IMR-90 (cell line): ENCODE measurements around the gene YAF2. TPM values are rescaled to one million over a fixed set of nuclear protein-coding genes. Genes with fewer than 3 reads are reported as not detected.

Experiments
- ATAC-seq: fragments of 200-7000 bp; cut with Tn5 transposase; 2 replicates; pipeline ENCODE4 v1.9.1; 2020; ENCODE audit warnings: low read depth, mild to moderate bottlenecking, moderate library complexity
- BruUV-seq: library from RNA; stranded (reverse); fragments of 400-500 nt; replicated peaks from 2 replicates; lab custom pipeline; 2021; lab: Mats Ljungman, UMichigan
- CTCF ChIA-PET: fragments of 300-600 bp; formaldehyde crosslinking; extraction: SDS; loops from one replicate; lab custom pipeline; 2021; ENCODE audit warnings: antibody characterized with exemption; lab: Yijun Ruan, JAX
- POLR2A ChIA-PET: fragments of 300-600 bp; sonication (Branson Sonifier 250); formaldehyde crosslinking; loops from one replicate; lab custom pipeline; 2022; ENCODE audit warnings: antibody characterized with exemption; ENCODE audit not compliant: unreplicated experiment; lab: Charles Lee
- DNase-seq: peaks from one replicate; pipeline ENCODE4 v3.0.0; 2013
- H2AFZ ChIP-seq: replicated peaks from 2 replicates; pipeline ENCODE3; 2013; ENCODE audit warnings: low read length, mild to moderate bottlenecking; ENCODE audit not compliant: poor library complexity
- H2AK5ac ChIP-seq: 2 replicates; pipeline ENCODE4 v1.6.1; 2013; ENCODE audit warnings: low read depth, low read length, inconsistent platforms
- H2AK9ac ChIP-seq: replicated peaks from 2 replicates; pipeline ENCODE3; 2013; ENCODE audit warnings: mild to moderate bottlenecking, low read depth, low read length, moderate library complexity; ENCODE audit not compliant: poor library complexity
- H2BK120ac ChIP-seq: 2 replicates; pipeline ENCODE4 v1.6.1; 2013; ENCODE audit warnings: low read depth, low read length, inconsistent platforms
- H2BK15ac ChIP-seq: 3 replicates; pipeline ENCODE4 v1.6.1; 2013; ENCODE audit warnings: low read depth, low read length, inconsistent platforms
- H2BK20ac ChIP-seq: 2 replicates; pipeline ENCODE4 v1.6.1; 2013; ENCODE audit warnings: low read depth, mild to moderate bottlenecking, inconsistent platforms, low read length, moderate library complexity
- H2BK5ac ChIP-seq: 2 replicates; pipeline ENCODE4 v1.6.1; 2013; ENCODE audit warnings: mild to moderate bottlenecking, low read depth, low read length, inconsistent platforms; ENCODE audit not compliant: poor library complexity, severe bottlenecking
- H3K14ac ChIP-seq: replicated peaks from 2 replicates; pipeline ENCODE4 v1.6.1; 2013; ENCODE audit warnings: low read depth, low read length, inconsistent platforms
- H3K18ac ChIP-seq: 2 replicates; pipeline ENCODE4 v1.6.1; 2013; ENCODE audit warnings: low read depth, low read length, control low read depth
- H3K23ac ChIP-seq: 2 replicates; pipeline ENCODE4 v1.6.1; 2013; ENCODE audit warnings: low read depth, low read length, inconsistent platforms
- H3K27ac ChIP-seq: 2 replicates; pipeline ENCODE4 v1.5.1; 2013; ENCODE audit warnings: mild to moderate bottlenecking, control low read depth, low read length; ENCODE audit not compliant: insufficient read depth
- H3K27me3 ChIP-seq: 2 replicates; pipeline ENCODE4 v1.6.1; 2013; ENCODE audit warnings: low read length; ENCODE audit not compliant: control insufficient read depth, insufficient read depth
- H3K36me3 ChIP-seq: 2 replicates; pipeline ENCODE4 v1.6.1; 2013; ENCODE audit warnings: low read length, mixed read lengths; ENCODE audit not compliant: control insufficient read depth, insufficient read depth
- H3K4ac ChIP-seq: 2 replicates; pipeline ENCODE4 v1.6.1; 2013; ENCODE audit warnings: low read depth, low read length, inconsistent platforms
- H3K4me1 ChIP-seq: 2 replicates; pipeline ENCODE4 v1.6.1; 2013; ENCODE audit warnings: low read length, mixed read lengths; ENCODE audit not compliant: control insufficient read depth, insufficient read depth
- H3K4me2 ChIP-seq: 2 replicates; pipeline ENCODE4 v1.6.1; 2013; ENCODE audit warnings: low read depth, mild to moderate bottlenecking, control low read depth, low read length, moderate library complexity
- H3K4me3 ChIP-seq: 2 replicates; pipeline ENCODE4 v1.5.1; 2013; ENCODE audit warnings: low read depth, mild to moderate bottlenecking, control low read depth, low read length, moderate library complexity; ENCODE audit not compliant: insufficient read depth
- H3K56ac ChIP-seq: 2 replicates; pipeline ENCODE4 v1.6.1; 2013; ENCODE audit warnings: low read length, inconsistent platforms; ENCODE audit not compliant: insufficient read depth; ENCODE audit errors: extremely low read depth
- H3K79me1 ChIP-seq, 2 experiments: 2 replicates each; pipeline ENCODE4 v1.6.1; 2013; ENCODE audit warnings: low read length in 2 of 2, inconsistent platforms in 1 of 2, low read depth in 1 of 2
- H3K9ac ChIP-seq: 2 replicates; pipeline ENCODE4 v1.6.1; 2013; ENCODE audit warnings: low read depth, low read length, control low read depth
- H3K9me1 ChIP-seq: 2 replicates; pipeline ENCODE4 v1.6.1; 2013; ENCODE audit warnings: low read length, inconsistent platforms; ENCODE audit not compliant: insufficient read depth
- H3K9me3 ChIP-seq: 2 replicates; pipeline ENCODE4 v1.6.1; 2013; ENCODE audit warnings: low read length; ENCODE audit not compliant: control insufficient read depth, insufficient read depth
- H4K20me1 ChIP-seq: 2 replicates; pipeline ENCODE4 v1.6.1; 2013; ENCODE audit warnings: low read length, inconsistent platforms; ENCODE audit not compliant: insufficient read depth
- H4K5ac ChIP-seq: 2 replicates; pipeline ENCODE4 v1.6.1; 2013; ENCODE audit warnings: mild to moderate bottlenecking, low read depth, low read length, control low read depth
- H4K8ac ChIP-seq, 2 experiments: 2 replicates each; pipeline ENCODE4 v1.6.1; 2013; ENCODE audit warnings: low read depth in 2 of 2, low read length in 2 of 2, control low read depth in 1 of 2, inconsistent platforms in 1 of 2
- H4K91ac ChIP-seq: 2 replicates; pipeline ENCODE4 v1.6.1; 2013; ENCODE audit warnings: low read depth, low read length, inconsistent platforms; ENCODE audit not compliant: insufficient read depth
- CEBPB ChIP-seq: IDR thresholded peaks from 2 replicates; pipeline ENCODE4 v1.6.1; 2012; ENCODE audit warnings: low read depth, low read length, improper control_type of control experiment
- FOS ChIP-seq: fragments of 150-350 bp; IDR thresholded peaks from 2 replicates; pipeline ENCODE4 v1.6.1; 2016; ENCODE audit warnings: low read depth, low read length
- NFE2L2 ChIP-seq: fragments of 150-350 bp; IDR thresholded peaks from 2 replicates; pipeline ENCODE4 v1.6.1; 2016; ENCODE audit warnings: low read depth, mild to moderate bottlenecking, low read length
- RAD21 ChIP-seq: IDR thresholded peaks from 2 replicates; pipeline ENCODE4 v1.6.1; 2012; ENCODE audit warnings: low read length, improper control_type of control experiment
- WGBS, 2 experiments: methylation state at CpG; one replicate each; pipeline versions ENCODE4 v1.1.5 to v1.1.7; 2013; ENCODE audit warnings: missing lambda C conversion rate in 2 of 2; ENCODE audit not compliant: insufficient read length in 1 of 2; ENCODE audit errors: extremely low coverage in 2 of 2; 5-methylcytosine and 5-hydroxymethylcytosine counted together
- dilution Hi-C: fragments of 300-500 bp; cut with HindIII; formaldehyde crosslinking; loops from one replicate; pipeline ENCODE4 v1.14.3; 2018; ENCODE audit warnings: low sequenced_read_pairs; ENCODE audit not compliant: unreplicated experiment
- in situ Hi-C: fragments of 300-500 bp; cut with MboI; formaldehyde crosslinking; loops from 3 replicates; pipeline ENCODE4 v1.14.3; 2019; ENCODE audit warnings: low sequenced_read_pairs, inconsistent platforms, mixed read lengths
- intact Hi-C: fragments of 100-400 bp; cut with micrococcal nuclease; formaldehyde crosslinking; loops from 2 replicates; pipeline ENCODE4 v1.10.0; 2022
- polyA plus RNA-seq, 3 experiments: library from polyadenylated mRNA; depleted of rRNA; stranded (reverse); fragments of >200 nt; gene quantifications; 2 replicates each; pipeline ENCODE4 v1.2.3, GENCODE V29; 2012; ENCODE audit warnings: low replicate concordance in 1 of 3
- total RNA-seq: library from RNA; depleted of rRNA; stranded (reverse); fragments of >200 nt; gene quantifications from 2 replicates; pipeline ENCODE4 v1.2.3, GENCODE V29; 2012

Gene YAF2
- total and polyA plus RNA-seq, 2 of the 4 experiments (the other 2 are of a cell fraction): 7.9 to 14.2 TPM

DNA sequence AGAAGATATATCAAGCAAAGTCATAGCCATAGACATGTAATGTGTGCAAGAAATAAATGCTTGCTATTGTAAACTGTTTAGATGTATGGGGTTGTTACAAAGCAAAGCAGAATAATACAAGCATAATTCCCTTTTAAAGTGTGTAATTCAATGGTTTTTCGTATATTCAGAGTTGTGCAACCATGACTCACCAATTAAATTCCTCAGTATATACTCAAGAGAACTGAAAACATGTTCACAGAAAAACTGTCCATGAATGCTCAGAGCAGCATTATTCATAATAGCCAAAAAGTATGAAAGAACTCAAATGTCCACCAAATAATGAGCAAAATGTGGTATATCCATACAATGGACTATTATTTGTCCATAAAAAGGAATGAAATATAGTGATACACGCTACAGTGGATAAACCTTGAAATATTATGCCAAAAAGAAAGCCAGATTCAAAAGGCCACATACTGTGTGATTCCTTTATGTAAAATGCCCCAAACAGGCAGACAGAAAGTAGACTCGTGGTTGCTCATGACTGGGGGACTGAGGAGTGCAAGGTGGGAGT lies 102.7 kb downstream of the YAF2 start (continued):
- TF ChIP-seq NFE2L2: peak; percentile 65

DNA sequence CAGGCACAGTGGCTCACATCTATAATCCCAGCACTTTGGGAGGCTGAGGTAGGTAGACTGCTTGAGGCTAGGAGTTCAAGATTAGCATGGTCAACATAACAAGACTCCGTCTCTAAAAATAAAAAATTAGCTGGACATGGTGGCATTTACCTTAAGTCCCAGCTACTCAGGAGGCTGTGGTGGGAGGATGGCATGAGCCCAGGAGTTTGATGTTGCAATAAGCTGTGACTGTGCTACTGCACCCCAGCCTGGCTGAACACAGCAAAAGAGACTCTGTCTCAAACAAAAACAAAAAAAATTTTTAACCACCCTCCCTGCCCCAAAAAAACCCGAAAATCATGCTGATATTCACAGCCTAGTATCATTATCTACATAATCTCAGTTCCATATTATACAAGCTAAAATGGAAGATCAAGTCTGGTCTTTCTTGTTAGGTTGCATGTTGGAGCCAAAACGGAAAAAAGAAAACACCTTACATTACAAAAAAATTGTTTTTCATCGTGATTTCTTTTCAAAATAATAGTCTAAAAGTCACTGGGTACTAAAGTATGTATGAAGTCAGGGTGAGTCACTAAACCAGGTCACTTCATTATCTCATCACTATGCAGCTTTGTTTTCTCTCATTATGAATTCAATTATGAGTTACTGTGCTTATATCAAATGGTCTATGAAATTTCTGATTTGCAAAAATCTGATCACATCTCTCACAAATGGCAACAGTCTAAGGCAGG lies 107.2 kb downstream of the YAF2 start:
- intact Hi-C loops: loop anchor here (5.0 kb wide), 2 partner anchors 106 to 351 kb away; partner anchors contain the start of gene YAF2
- DNase-seq: peak; percentile 64
- dilution Hi-C loops: no loop called here

More for the DNA sequence above, 107.2 kb downstream of the YAF2 start:
- Histone ChIP-seq H3K27ac (no peak overlapping the region), H3K4me2 (peak overlapping the region; percentile 91), H4K91ac (no peak overlapping the region), H3K36me3 (no peaks in the 10 kb centered on the region), H4K8ac (peak overlapping the region in 1 of 2 experiments; percentile 22; a peak in 1 of 4 replicates), H3K79me1 (peaks cover 0 to 41% of the 10 kb centered on the region in 2 experiments; a peak in 2 of 4 replicates), H2AK5ac (peak overlapping the region; percentile 36; the same call in 1 of the 2 replicates), H3K9me3 (no peaks in the 10 kb centered on the region), H3K14ac (no peak overlapping the region), H3K9me1 (peaks cover 3% of the 10 kb centered on the region), H4K20me1 (peaks cover 17% of the 10 kb centered on the region; the same call in 1 of the 2 replicates), H3K56ac (no peak overlapping the region), H3K4me3 (peak overlapping the region; percentile 22; the same call in 1 of the 2 replicates), H2BK20ac (no peak overlapping the region), H3K23ac (no peak overlapping the region), H3K18ac (peak overlapping the region; percentile 60; the same call in 1 of the 2 replicates), H3K27me3 (no peaks in the 10 kb centered on the region), H2AFZ (no peak overlapping the region), H2BK15ac (no peak overlapping the region), H3K4ac (no peak overlapping the region), H4K5ac (no peak overlapping the region; the same call in 1 of the 2 replicates), H3K4me1 (peaks cover 9% of the 10 kb centered on the region), H2BK5ac (peak overlapping the region; percentile 82), H3K9ac (no peak overlapping the region), H2BK120ac (peak overlapping the region; percentile 22; the same call in 1 of the 2 replicates), H2AK9ac (no peak overlapping the region)
- no CpG with 5 or more reads among the region's 4 CpGs for WGBS, 2 experiments
- POLR2A ChIA-PET: interaction anchor here (0.6 kb wide), 1 partner anchor 14 kb away, joined by 4 read pairs; no protein-coding TSS in a partner anchor
- CTCF ChIA-PET: interaction anchor here (0.5 to 1.2 kb wide), 2 partner anchors 201 to 444 kb away, joined by 3 read pairs; no protein-coding TSS in a partner anchor
- in situ Hi-C loops: loop anchor here (5.0 to 10.0 kb wide), 2 partner anchors 196 to 1154 kb away; partner anchors contain the start of genes PPHLN1 and ZCRB1
- no TSS peak for BruUV-seq
- TF ChIP-seq CEBPB (peak; percentile 95), FOS (peak; percentile 46; the same call in 1 of the 2 replicates), RAD21 (no peak)
- peak; percentile 41 for ATAC-seq
